Esophagus squamous epithelium (tissue), 5 donors: Measurements from ENCODE around the gene AKR1E2. TPM values are rescaled to one million over a fixed set of nuclear protein-coding genes. Genes with fewer than 3 reads are reported as not detected.

Experiments used
- DNase-seq: peaks from one replicate; lab custom pipeline; 2025; lab: John Stamatoyannopoulos, UW
- H3K27ac ChIP-seq, 4 donors: fragments of 200-600 bp; sonication (generic); one replicate each; pipeline ENCODE4 v1.5.1; 2016 to 2019; ENCODE audit warnings: mild to moderate bottlenecking in 1 of 4
- H3K27me3 ChIP-seq, 4 donors: fragments of 200-600 bp; sonication (generic); 1 replicate in 3 of 4; 2 replicates in 1 of 4; pipeline versions ENCODE4 v1.5.1 to v1.6.0; 2017 to 2021; ENCODE audit warnings: antibody characterized with exemption in 1 of 4
- H3K36me3 ChIP-seq, 3 donors: fragments of 200-600 bp; sonication (generic); one replicate each; pipeline ENCODE4 v1.5.1; 2016 to 2019
- H3K4me1 ChIP-seq, 3 donors: fragments of 200-600 bp; sonication (generic); one replicate each; pipeline ENCODE4 v1.5.1; 2017 to 2019
- H3K4me3 ChIP-seq, 4 donors: fragments of 200-600 bp; sonication (generic); 1 replicate in 3 of 4; 2 replicates in 1 of 4; pipeline ENCODE4 v1.5.1; 2016 to 2019; ENCODE audit warnings: mild to moderate bottlenecking in 2 of 4, moderate library complexity in 1 of 4
- H3K9me3 ChIP-seq, 3 donors: fragments of 200-600 bp; sonication (generic); one replicate each; pipeline ENCODE4 v1.5.1; 2016 to 2019
- POLR2A ChIP-seq, 4 donors: fragments of 450-650 bp; IDR thresholded peaks; one replicate each; pipeline ENCODE4 v1.6.1; 2017; ENCODE audit warnings: antibody characterized with exemption in 4 of 4, mild to moderate bottlenecking in 4 of 4, moderate library complexity in 3 of 4
- WGBS, 2 donors: methylation state at CpG; one replicate each; pipeline ENCODE4 v1.1.5; 2018; 5-methylcytosine and 5-hydroxymethylcytosine counted together
- intact Hi-C: fragments of 100-400 bp; cut with DNase I; formaldehyde crosslinking; loops from one replicate; pipeline ENCODE4 v1.15.0; 2022
- total RNA-seq, 4 donors: library from RNA; depleted of rRNA; stranded (reverse); fragments of >200 nt; gene quantifications; one replicate each; pipeline ENCODE4 v1.1.0, GENCODE V29; 2016
- TF ChIP-seq, protein P1 (sequence below), 6 experiments: fragments of 450-650 bp in 4 of 6; fragments of 200-600 bp in 2 of 6; sonication (generic) in 2 of 6; IDR thresholded peaks; one replicate each; pipeline ENCODE4 v1.5.1; 2016 to 2019; ENCODE audit warnings: antibody characterized with exemption in 6 of 6, mild to moderate bottlenecking in 4 of 6, moderate library complexity in 4 of 6
- donor health status: DM: yes; HTN: yes; CAD: no.

AKR1E2 gene
- total RNA-seq, 4 donors from 2014 or later = 1.7 to 23.1 (median 2.8) TPM; not detected in 1

DNA sequence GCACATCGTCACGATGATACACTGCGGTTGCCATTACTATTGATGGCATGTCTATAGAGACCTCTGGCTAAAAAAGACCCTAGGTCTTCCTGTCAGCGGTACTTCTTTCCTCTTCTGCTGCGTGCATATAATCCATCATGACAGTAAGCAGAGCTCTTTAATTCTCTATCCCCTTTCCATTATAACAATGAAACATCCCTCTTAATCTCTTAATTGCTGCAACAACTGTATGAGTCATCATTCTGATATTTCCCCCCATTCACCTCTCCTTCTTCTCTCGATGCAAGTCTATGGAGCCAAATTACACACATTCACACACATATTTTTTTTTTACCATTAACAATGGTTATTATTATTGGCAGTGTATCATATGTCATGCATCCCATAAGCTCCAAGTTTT is 45.2 kb upstream of the AKR1E2 start:
- Histone ChIP-seq H3K27me3 (peaks cover 0 to 4% (median 0%) of the 10 kb centered on the region in 4 donors), H3K4me3 (no peak overlapping the region), H3K4me1 (peaks cover 0 to 10% (median 4%) of the 10 kb centered on the region in 3 donors), H3K27ac (no peak overlapping the region), H3K36me3 (no peaks in the 10 kb centered on the region), H3K9me3 (no peaks in the 10 kb centered on the region)
- TF ChIP-seq, protein P1, sequence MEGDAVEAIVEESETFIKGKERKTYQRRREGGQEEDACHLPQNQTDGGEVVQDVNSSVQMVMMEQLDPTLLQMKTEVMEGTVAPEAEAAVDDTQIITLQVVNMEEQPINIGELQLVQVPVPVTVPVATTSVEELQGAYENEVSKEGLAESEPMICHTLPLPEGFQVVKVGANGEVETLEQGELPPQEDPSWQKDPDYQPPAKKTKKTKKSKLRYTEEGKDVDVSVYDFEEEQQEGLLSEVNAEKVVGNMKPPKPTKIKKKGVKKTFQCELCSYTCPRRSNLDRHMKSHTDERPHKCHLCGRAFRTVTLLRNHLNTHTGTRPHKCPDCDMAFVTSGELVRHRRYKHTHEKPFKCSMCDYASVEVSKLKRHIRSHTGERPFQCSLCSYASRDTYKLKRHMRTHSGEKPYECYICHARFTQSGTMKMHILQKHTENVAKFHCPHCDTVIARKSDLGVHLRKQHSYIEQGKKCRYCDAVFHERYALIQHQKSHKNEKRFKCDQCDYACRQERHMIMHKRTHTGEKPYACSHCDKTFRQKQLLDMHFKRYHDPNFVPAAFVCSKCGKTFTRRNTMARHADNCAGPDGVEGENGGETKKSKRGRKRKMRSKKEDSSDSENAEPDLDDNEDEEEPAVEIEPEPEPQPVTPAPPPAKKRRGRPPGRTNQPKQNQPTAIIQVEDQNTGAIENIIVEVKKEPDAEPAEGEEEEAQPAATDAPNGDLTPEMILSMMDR (IDR thresholded peaks at IDR 0.05) = no peak
- no peak for TF ChIP-seq POLR2A (IDR thresholded peaks at IDR 0.05)
- intact Hi-C loops = no loop called here
- DNase-seq = no peak
- WGBS, 2 donors = 34 to 50% methylated on average over 6 of the region's 6 CpGs

DNA sequence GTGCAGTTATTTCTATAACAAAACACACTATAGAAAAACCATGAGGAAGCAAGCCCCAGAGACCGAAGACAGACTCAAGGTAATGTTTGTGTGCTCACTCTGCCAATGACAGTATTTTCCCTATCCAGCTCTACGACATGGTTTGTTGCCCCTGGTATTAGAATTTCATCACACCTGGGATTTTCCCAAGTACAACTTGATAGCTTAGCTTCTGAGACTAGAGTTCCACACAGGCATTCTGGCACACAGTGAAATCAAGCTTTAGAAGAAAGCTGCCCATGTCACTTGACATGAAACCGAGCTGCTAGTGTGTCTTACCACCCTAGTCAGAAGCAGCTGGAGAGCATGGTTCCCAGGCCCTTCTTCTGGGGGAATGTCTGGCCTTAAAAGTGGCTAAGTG is 44.1 kb upstream of the AKR1E2 start:
- H3K4me3 ChIP-seq = no peak overlapping the region
- H3K4me1 ChIP-seq = peaks cover 0 to 10% (median 4%) of the 10 kb centered on the region in 3 donors
- intact Hi-C loops = no loop called here
- no peaks in the 10 kb centered on the region for H3K9me3 ChIP-seq
- no peaks in the 10 kb centered on the region for H3K36me3 ChIP-seq
- peaks cover 0 to 4% (median 0%) of the 10 kb centered on the region in 4 donors for H3K27me3 ChIP-seq
- 48 to 55% methylated on average over 3 of the region's 3 CpGs for WGBS, 2 donors
- no peak for DNase-seq
- no peak overlapping the region for H3K27ac ChIP-seq
- TF ChIP-seq, protein P1 (IDR thresholded peaks at IDR 0.05) = no peak
- no peak for TF ChIP-seq POLR2A (IDR thresholded peaks at IDR 0.05)

DNA sequence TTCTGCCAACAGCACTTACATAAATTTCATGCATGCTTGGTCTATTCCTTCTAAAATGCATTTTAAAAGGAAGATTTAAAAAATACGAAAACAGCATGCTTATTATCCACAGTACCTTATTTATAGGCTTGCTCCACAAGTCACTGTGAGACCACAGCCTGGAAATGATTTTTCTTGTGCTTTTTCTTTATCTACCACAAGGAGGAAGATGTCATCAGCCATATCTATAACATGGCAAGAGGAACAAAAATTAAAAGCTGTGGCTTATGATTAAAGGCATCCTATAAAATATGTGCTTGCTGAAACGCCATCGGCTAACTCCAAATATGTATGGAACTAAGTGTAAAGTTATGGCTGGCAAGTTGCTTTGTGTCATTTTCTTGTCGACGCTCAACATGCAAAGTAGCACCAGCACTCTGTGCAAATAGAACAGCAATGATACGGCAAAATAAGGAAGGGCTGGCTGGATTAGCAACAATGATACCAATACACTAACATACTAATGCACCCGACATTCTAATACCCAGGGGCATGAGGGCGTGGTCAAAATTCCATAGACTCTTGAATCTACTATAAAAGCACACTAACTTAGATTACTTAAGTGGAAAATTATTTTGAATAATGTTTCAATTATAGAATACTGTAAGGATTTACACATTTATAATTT is 41.2 kb upstream of the AKR1E2 start:
- intact Hi-C loops = no loop called here
- Histone ChIP-seq H3K27me3 (peaks cover 0 to 14% (median 2%) of the 10 kb centered on the region in 4 donors), H3K36me3 (no peaks in the 10 kb centered on the region), H3K27ac (no peak overlapping the region), H3K4me3 (no peak overlapping the region), H3K4me1 (peaks cover 0 to 10% (median 4%) of the 10 kb centered on the region in 3 donors), H3K9me3 (no peaks in the 10 kb centered on the region)
- no peak for DNase-seq
- 68 to 75% methylated on average over 8 of the region's 8 CpGs for WGBS, 2 donors
- no peak for TF ChIP-seq POLR2A (IDR thresholded peaks at IDR 0.05)
- TF ChIP-seq, protein P1 (IDR thresholded peaks at IDR 0.05) = no peak

DNA sequence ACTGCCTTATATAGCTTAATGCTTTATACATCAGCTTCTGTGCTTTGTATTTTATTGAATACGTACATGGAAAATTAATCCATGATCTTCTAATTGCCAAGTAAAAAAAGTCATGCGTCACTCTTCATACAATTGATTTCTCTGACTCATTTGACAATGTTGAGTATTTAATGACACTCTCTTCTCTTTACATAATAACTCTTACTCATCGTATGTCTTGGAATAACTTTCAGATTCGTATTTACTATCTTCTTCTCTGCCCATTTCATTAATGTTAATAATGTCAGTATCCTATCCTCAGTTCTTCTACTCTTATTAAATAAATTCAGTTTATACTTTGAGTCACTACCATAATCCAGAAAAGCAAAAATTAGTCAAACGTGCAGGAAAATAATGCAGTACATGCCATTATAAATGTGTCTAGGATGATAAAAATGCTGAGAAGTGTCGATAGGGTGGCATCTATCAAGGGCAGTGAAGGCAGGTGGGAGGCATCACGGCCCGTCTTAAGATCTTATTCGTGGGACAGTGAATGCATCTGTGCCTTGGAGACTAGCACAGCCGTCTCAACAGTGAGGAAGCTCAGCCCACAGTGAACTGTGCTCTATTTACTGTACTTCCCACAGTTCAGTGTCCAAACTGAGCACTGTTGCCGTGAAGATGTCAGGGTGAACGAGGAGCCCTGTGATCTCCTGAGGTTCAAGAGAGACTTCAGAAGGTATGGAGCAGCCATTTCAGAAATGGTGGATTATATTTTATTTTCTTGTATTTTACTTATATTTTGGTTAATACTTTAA is 39.8 kb upstream of the AKR1E2 start:
- H3K4me3 ChIP-seq = no peak overlapping the region
- TF ChIP-seq, protein P1 (IDR thresholded peaks at IDR 0.05) = no peak
- no peak for TF ChIP-seq POLR2A (IDR thresholded peaks at IDR 0.05)
- no peaks in the 10 kb centered on the region for H3K4me1 ChIP-seq
- DNase-seq = no peak
- H3K27ac ChIP-seq = no peak overlapping the region
- H3K36me3 ChIP-seq = no peaks in the 10 kb centered on the region
- intact Hi-C loops = no loop called here
- no peaks in the 10 kb centered on the region for H3K9me3 ChIP-seq
- WGBS, 2 donors = 55 to 65% methylated on average over 11 to 12 of the region's 12 CpGs
- H3K27me3 ChIP-seq = peaks cover 0 to 14% (median 2%) of the 10 kb centered on the region in 4 donors

DNA sequence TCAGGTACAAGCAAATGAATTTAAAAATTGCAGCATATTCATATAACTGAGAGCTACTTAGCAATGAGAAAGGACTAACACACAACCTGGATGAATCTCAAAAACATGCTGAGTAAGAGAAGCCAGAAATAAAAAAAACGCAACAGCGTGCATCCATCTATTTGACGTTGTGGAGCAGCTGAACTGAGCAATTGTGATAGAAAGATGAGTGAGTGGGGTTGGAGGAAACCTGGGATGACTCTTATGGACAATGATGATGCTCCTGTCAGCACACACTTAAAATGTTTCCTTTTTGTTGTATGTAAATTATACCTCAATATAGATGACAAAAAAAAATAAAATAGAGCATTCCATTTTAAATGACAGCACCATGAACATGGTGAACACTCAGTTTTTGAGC is 36.0 kb upstream of the AKR1E2 start:
- Histone ChIP-seq H3K9me3 (no peaks in the 10 kb centered on the region), H3K36me3 (no peaks in the 10 kb centered on the region), H3K27ac (no peak overlapping the region), H3K27me3 (peaks cover 0 to 10% (median 2%) of the 10 kb centered on the region in 4 donors), H3K4me1 (no peaks in the 10 kb centered on the region), H3K4me3 (no peak overlapping the region)
- no peak for DNase-seq
- 79 to 85% methylated on average over 3 of the region's 3 CpGs for WGBS, 2 donors
- intact Hi-C loops = no loop called here
- no peak for TF ChIP-seq POLR2A (IDR thresholded peaks at IDR 0.05)
- TF ChIP-seq, protein P1 (IDR thresholded peaks at IDR 0.05) = no peak
